HG03108 (cell line): Measurements from ENCODE around the gene AP3S1.
"Not testable (repeated sequence)": the region's sequence is repeated elsewhere in the genome, so short reads cannot be mapped to it uniquely, and the experiment has no call there.

Source experiments
- ATAC-seq: cut with Tn5 transposase; IDR thresholded peaks from one replicate; pipeline ENCODE4 v1.9.1; 2021; ENCODE audit warnings: moderate library complexity; ENCODE audit not compliant: unreplicated experiment

AP3S1 gene

GRCh38 chr5:115824983-115825382, 16.8 kb upstream of the AP3S1 start:
- not testable (repeated sequence) for ATAC-seq

GRCh38 chr5:115825948-115826347, 15.8 kb upstream of the AP3S1 start:
- ATAC-seq = no peak

GRCh38 chr5:115829913-115830312, 11.8 kb upstream of the AP3S1 start:
- ATAC-seq = no peak

- no peak for ATAC-seq
Observed at GRCh38 chr5:115831163-115831768, 10.5 kb upstream of the AP3S1 start.

GRCh38 chr5:115835481-115835880, 6.3 kb upstream of the AP3S1 start:
- ATAC-seq = no peak

GRCh38 chr5:115838885-115839518, 2.7 kb upstream of the AP3S1 start:
- no peak for ATAC-seq

GRCh38 chr5:115840873-115841272, 862 bp upstream of the AP3S1 start:
- ATAC-seq = no peak

- peak; percentile 31 for ATAC-seq
Observed at GRCh38 chr5:115842089-115842935, 577 bp downstream of the AP3S1 start.

- no peak for ATAC-seq
Observed at GRCh38 chr5:115842952-115843351, 1.2 kb downstream of the AP3S1 start.

GRCh38 chr5:115843444-115844130, 1.9 kb downstream of the AP3S1 start:
- ATAC-seq = no peak

GRCh38 chr5:115844321-115844817, 2.6 kb downstream of the AP3S1 start:
- no peak for ATAC-seq

GRCh38 chr5:115847290-115847689, 5.6 kb downstream of the AP3S1 start:
- no peak for ATAC-seq

GRCh38 chr5:115849258-115849798, 7.6 kb downstream of the AP3S1 start:
- ATAC-seq = no peak

- ATAC-seq = no peak
Observed at GRCh38 chr5:115850744-115851416, 9.1 kb downstream of the AP3S1 start.

- ATAC-seq = no peak
Observed at GRCh38 chr5:115854139-115854538, 12.4 kb downstream of the AP3S1 start.

- no peak for ATAC-seq
Observed at GRCh38 chr5:115855959-115856358, 14.2 kb downstream of the AP3S1 start.

- no peak for ATAC-seq
Observed at GRCh38 chr5:115857057-115857479, 15.3 kb downstream of the AP3S1 start.

- ATAC-seq = no peak
Observed at GRCh38 chr5:115857626-115858349, 16.1 kb downstream of the AP3S1 start.

- no peak for ATAC-seq
Observed at GRCh38 chr5:115858396-115858795, 16.7 kb downstream of the AP3S1 start.

GRCh38 chr5:115859378-115859777, 17.6 kb downstream of the AP3S1 start:
- no peak for ATAC-seq
